ENCODE data around the gene COL3A1.

DNA sequence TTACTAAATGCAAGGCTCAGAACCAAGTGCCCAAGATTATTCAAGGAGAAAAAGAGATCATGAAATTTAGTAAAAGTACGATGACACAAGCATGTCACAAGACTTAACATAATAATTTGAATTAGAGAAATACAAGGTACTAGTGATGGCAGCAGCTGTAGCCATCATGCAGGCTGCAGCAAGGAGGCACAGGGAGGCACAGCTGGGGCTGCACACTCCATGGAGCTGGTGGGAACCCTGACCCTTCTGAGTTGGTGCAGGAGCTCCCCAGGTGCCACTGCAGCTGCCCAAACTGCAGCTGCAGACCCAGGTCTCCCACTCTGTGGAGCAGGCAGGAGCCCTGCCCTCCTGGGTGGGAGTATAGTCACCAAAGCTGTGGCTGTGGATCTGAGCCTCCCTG is 46.0 kb downstream of the COL3A1 start:
- TF ChIP-seq, protein P1, sequence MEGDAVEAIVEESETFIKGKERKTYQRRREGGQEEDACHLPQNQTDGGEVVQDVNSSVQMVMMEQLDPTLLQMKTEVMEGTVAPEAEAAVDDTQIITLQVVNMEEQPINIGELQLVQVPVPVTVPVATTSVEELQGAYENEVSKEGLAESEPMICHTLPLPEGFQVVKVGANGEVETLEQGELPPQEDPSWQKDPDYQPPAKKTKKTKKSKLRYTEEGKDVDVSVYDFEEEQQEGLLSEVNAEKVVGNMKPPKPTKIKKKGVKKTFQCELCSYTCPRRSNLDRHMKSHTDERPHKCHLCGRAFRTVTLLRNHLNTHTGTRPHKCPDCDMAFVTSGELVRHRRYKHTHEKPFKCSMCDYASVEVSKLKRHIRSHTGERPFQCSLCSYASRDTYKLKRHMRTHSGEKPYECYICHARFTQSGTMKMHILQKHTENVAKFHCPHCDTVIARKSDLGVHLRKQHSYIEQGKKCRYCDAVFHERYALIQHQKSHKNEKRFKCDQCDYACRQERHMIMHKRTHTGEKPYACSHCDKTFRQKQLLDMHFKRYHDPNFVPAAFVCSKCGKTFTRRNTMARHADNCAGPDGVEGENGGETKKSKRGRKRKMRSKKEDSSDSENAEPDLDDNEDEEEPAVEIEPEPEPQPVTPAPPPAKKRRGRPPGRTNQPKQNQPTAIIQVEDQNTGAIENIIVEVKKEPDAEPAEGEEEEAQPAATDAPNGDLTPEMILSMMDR (IDR thresholded peaks at IDR 0.05), result no peak
- TF ChIP-seq POLR2AphosphoS5 (IDR thresholded peaks at IDR 0.05; ENCODE audit: insufficient read depth in 1 of 2, low read depth in 1 of 2), result no peak
- no peak for TF ChIP-seq POLR2A (IDR thresholded peaks at IDR 0.05)

All from vagina (tissue), 2 donors.